A549 (cell line): ENCODE data around the gene SH3PXD2A. TPM values are rescaled to one million over a fixed set of nuclear protein-coding genes. Genes with fewer than 3 reads are reported as not detected.

Experiments used
- ATAC-seq, 2 experiments: fragments of 200-7000 bp in 1 of 2; fragments of >200 bp in 1 of 2; cut with Nextera tagmentation in 1 of 2; cut with Tn5 transposase in 1 of 2; 3 replicates each; pipeline versions ENCODE4 v1.8.0 to v1.9.1; 2018 to 2020; ENCODE audit warnings: mild to moderate bottlenecking in 1 of 2, moderate library complexity in 1 of 2
- CTCF ChIA-PET: fragments of 300-600 bp; sonication (Branson Sonifier 250); formaldehyde crosslinking; extraction: SDS; loops from one replicate; lab custom pipeline; 2021; ENCODE audit warnings: antibody characterized with exemption, inconsistent platforms; lab: Yijun Ruan, JAX
- POLR2A ChIA-PET: fragments of 350-600 bp; formaldehyde crosslinking; extraction: SDS; loops from one replicate; lab custom pipeline; 2021; ENCODE audit warnings: antibody characterized with exemption, inconsistent platforms; lab: Yijun Ruan, JAX
- DNase-seq, 2 experiments: peaks; one replicate each; pipeline versions ENCODE4 v3.0.0 to v3.0.0-alpha.2; 2011 to 2016; ENCODE audit warnings: low read depth in 1 of 2, low spot score in 1 of 2
- FAIRE-seq: peaks from 2 replicates; lab custom pipeline; 2011; peaks lifted over from hg19 to GRCh38; lab: Jason Lieb, UNC
- H3K27ac ChIP-seq, 2 experiments: fragments of >200 bp; sonication (Bioruptor Twin); formaldehyde crosslinking; 3 replicates each; pipeline ENCODE4 v1.5.1; 2016 to 2017
- H3K4me1 ChIP-seq: fragments of >200 bp; sonication (Bioruptor Twin); formaldehyde crosslinking; 3 replicates; pipeline ENCODE4 v1.6.1; 2016
- H3K4me2 ChIP-seq: fragments of >200 bp; sonication (Bioruptor Twin); formaldehyde crosslinking; 3 replicates; pipeline ENCODE4 v1.6.1; 2016
- H3K4me3 ChIP-seq: fragments of >200 bp; sonication (Bioruptor Twin); formaldehyde crosslinking; 3 replicates; pipeline ENCODE4 v1.5.1; 2016
- H3K9me3 ChIP-seq: fragments of >200 bp; sonication (Bioruptor Twin); formaldehyde crosslinking; 3 replicates; pipeline ENCODE4 v1.6.1; 2016
- CEBPB ChIP-seq, 2 experiments: fragments of >200 bp in 1 of 2; sonication (Bioruptor Twin) in 1 of 2; formaldehyde crosslinking in 1 of 2; IDR thresholded peaks; 2 replicates each; pipeline ENCODE4 v1.6.1; 2012 to 2016
- CHD2 ChIP-seq: fragments of 150-350 bp; IDR thresholded peaks from 2 replicates; pipeline ENCODE4 v1.6.1; 2014; ENCODE audit warnings: low read length; ENCODE audit not compliant: partially characterized antibody
- EHF ChIP-seq: fragments of 250-450 bp; sonication (Bioruptor Pico); IDR thresholded peaks from 2 replicates; pipeline ENCODE4 v1.5.0; 2020; ENCODE audit warnings: mild to moderate bottlenecking
- EP300 ChIP-seq, 2 experiments: fragments of >200 bp; sonication (Bioruptor Twin); formaldehyde crosslinking; IDR thresholded peaks; 2 replicates in 1 of 2; 3 replicates in 1 of 2; pipeline ENCODE4 v1.6.1; 2016 to 2017
- FOSL2 ChIP-seq, 2 experiments: fragments of 450-650 bp in 1 of 2; fragments of >200 bp in 1 of 2; sonication (Bioruptor Twin) in 1 of 2; formaldehyde crosslinking; IDR thresholded peaks; 2 replicates each; pipeline versions ENCODE4 v1.5.0 to v1.6.1; 2016 to 2020; ENCODE audit warnings: mild to moderate bottlenecking in 1 of 2, moderate library complexity in 1 of 2
- MYC ChIP-seq: IDR thresholded peaks from 2 replicates; pipeline ENCODE4 v1.6.1; 2012; ENCODE audit warnings: mild to moderate bottlenecking, inconsistent platforms, low read length, improper control_type of control experiment, borderline replicate concordance
- NPAS2 ChIP-seq: fragments of 250-450 bp; sonication (Bioruptor Pico); IDR thresholded peaks from 2 replicates; pipeline ENCODE4 v1.8.0; 2022; ENCODE audit warnings: mild to moderate bottlenecking, moderate library complexity, borderline replicate concordance
- POLR2A ChIP-seq: IDR thresholded peaks from 2 replicates; pipeline ENCODE4 v1.6.1; 2012; ENCODE audit warnings: mild to moderate bottlenecking, low read length
- RAD21 ChIP-seq, 2 experiments: fragments of >200 bp in 1 of 2; sonication (Bioruptor Twin) in 1 of 2; formaldehyde crosslinking in 1 of 2; IDR thresholded peaks in 1 of 2; conservative IDR thresholded peaks in 1 of 2; 2 replicates in 1 of 2; 3 replicates in 1 of 2; pipeline ENCODE4 v1.6.1; 2012 to 2018; ENCODE audit warnings: inconsistent platforms in 1 of 2
- WGBS: methylation state at CpG from one replicate; pipeline ENCODE4 v1.1.6; 2017; ENCODE audit errors: missing lambda C conversion rate; 5-methylcytosine and 5-hydroxymethylcytosine counted together
- polyA plus RNA-seq, 4 experiments: library from polyadenylated mRNA; depleted of rRNA in 3 of 4; stranded (reverse); fragments of >200 nt; fragmentation: RNase III in 1 of 4; extraction: RNeasy Plus Mini Kit Qiagen cat#74134 plus additional on column Dnase treatment in 1 of 4; gene quantifications; 2 replicates in 3 of 4; 3 replicates in 1 of 4; pipeline ENCODE4 v1.2.3, GENCODE V29; 2011 to 2017
- TF ChIP-seq, protein P1 (sequence below): IDR thresholded peaks from 2 replicates; pipeline ENCODE4 v1.6.1; 2012; ENCODE audit warnings: low read depth, borderline replicate concordance
- TF ChIP-seq, protein P2 (sequence below): fragments of 200-600 bp; sonication (generic); IDR thresholded peaks from 2 replicates; pipeline ENCODE4 v1.6.1; 2016; ENCODE audit warnings: antibody characterized with exemption, mild to moderate bottlenecking, moderate library complexity

SH3PXD2A gene
- polyA plus RNA-seq, 2 of the 4 experiments (the other 2 are of a cell fraction) = 2.4 to 3.9 TPM

DNA sequence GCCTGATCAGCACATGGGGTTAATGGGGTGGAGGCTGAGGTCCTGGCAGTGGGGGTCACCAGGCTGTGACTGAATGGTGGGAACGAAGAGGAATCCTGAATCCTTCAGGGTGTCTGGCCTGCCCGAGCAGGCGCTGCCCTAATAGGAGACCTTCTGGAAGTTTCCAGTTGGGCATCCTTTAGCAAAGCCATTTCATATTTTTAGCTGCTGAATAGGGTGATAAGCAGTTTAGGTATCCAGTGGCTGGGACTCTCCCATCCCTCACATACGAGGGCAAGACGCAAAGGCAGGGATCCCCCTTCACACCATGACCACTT, 159.3 kb downstream of the SH3PXD2A start:
- CTCF ChIA-PET = interaction anchor here (1.0 to 5.4 kb wide), 10 partner anchors 10 to 426 kb away, joined by 3 to 53 read pairs (median 4); partner anchors contain the start of gene SFR1
- Histone ChIP-seq H3K9me3 (no peaks in the 10 kb centered on the region), H3K4me1 (peaks cover 61% of the 10 kb centered on the region), H3K4me2 (peak overlapping the region; percentile 77), H3K4me3 (no peak overlapping the region)
- ATAC-seq (no peak), DNase-seq (no peak)
- 79% methylated on average over 5 of the region's 5 CpGs for WGBS
- TF ChIP-seq, protein P1, sequence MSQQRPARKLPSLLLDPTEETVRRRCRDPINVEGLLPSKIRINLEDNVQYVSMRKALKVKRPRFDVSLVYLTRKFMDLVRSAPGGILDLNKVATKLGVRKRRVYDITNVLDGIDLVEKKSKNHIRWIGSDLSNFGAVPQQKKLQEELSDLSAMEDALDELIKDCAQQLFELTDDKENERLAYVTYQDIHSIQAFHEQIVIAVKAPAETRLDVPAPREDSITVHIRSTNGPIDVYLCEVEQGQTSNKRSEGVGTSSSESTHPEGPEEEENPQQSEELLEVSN = peak; percentile 14; the same call in 1 of the 2 replicates
- TF ChIP-seq EHF = no peak
- TF ChIP-seq, all 56 proteins: peak for 1
- POLR2A ChIA-PET = interaction anchor here (0.9 to 1.0 kb wide), 2 partner anchors 10 kb away, joined by 3 to 4 read pairs; no protein-coding TSS in a partner anchor
- FAIRE-seq = no peak
- peak overlapping the region; percentile 90 to 91 for H3K27ac ChIP-seq

DNA sequence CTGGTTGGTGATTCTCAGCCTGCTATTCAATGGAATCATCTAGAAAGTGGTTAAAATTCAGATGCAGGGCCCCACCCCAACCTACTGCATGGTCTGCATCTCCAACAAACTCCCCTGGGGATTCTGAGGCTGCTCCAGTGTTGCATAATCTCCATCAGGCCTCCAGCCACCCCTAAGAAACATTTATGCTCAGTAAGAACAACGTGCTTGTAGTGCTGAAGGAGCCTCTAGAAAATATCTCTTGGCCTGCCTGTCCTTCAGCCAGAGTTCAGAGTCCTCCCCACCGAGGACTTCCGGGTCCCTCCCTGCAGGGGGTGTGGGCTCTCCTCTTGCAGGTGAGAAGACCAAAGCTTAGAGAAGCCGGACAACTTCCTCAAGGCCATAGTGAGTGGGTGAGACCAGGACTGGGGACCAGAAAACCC, 159.8 kb downstream of the SH3PXD2A start:
- WGBS = 75% methylated on average over 4 of the region's 4 CpGs
- no peak for ATAC-seq
- peak overlapping the region; percentile 77 for H3K4me2 ChIP-seq
- no peak for DNase-seq
- ChIA-PET CTCF (interaction anchor here (1.3 to 5.4 kb wide), 9 partner anchors 9 to 159 kb away, joined by 4 to 53 read pairs (median 6); no protein-coding TSS in a partner anchor), POLR2A (no interaction called here)
- no peaks in the 10 kb centered on the region for H3K9me3 ChIP-seq
- FAIRE-seq = no peak
- TF ChIP-seq RAD21 (conservative IDR thresholded peaks at IDR 0.05 in 1 of 2, IDR thresholded peaks at IDR 0.05 in 1 of 2) (no peak), MYC (no peak), NPAS2 (no peak), CEBPB (IDR thresholded peaks at IDR 0.05) (peak in 1 of 2 experiments; percentile 61; a peak in 1 of 4 replicates), CHD2 (no peak)
- H3K4me3 ChIP-seq = no peak overlapping the region
- H3K4me1 ChIP-seq = peaks cover 61% of the 10 kb centered on the region
- peak overlapping the region; percentile 90 to 91 for H3K27ac ChIP-seq

DNA sequence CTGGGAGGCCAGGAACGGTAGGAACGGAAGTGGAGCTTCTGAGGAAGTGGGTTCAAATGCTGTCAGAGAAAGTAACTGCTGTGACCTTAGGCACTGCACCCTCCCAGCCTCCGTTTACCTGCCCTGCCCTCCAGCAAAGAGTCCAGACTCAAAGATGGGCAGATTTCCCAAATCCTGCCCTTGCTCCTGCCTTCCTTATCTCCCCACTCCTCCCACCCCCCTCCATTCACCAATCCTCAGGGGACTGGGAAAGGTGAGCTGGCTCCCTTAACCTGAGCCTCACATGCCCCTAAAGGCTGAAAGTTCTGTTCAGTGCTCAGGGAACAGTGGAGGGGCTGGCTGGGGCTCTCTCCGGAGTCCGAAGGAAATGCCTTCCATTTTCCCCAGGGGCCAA, 161.6 kb downstream of the SH3PXD2A start:
- H3K4me3 ChIP-seq = peak overlapping the region; percentile 47; the same call in 1 of the 3 replicates
- CTCF ChIA-PET = interaction anchor here (0.9 to 4.0 kb wide), 3 partner anchors 7 to 101 kb away, joined by 3 to 38 read pairs (median 19); no protein-coding TSS in a partner anchor
- POLR2A ChIA-PET = no interaction called here
- no peak for DNase-seq
- no peak for ATAC-seq
- H3K9me3 ChIP-seq = no peaks in the 10 kb centered on the region
- FAIRE-seq = no peak
- H3K4me1 ChIP-seq = peaks cover 64% of the 10 kb centered on the region
- 62% methylated on average over 5 of the region's 5 CpGs for WGBS
- peak overlapping the region; percentile 67 to 91; a peak in 4 of 6 replicates for H3K27ac ChIP-seq
- H3K4me2 ChIP-seq = peak overlapping the region; percentile 95
- no peak for TF ChIP-seq EP300 (IDR thresholded peaks at IDR 0.05)
- TF ChIP-seq, all 56 proteins: peak for 0

DNA sequence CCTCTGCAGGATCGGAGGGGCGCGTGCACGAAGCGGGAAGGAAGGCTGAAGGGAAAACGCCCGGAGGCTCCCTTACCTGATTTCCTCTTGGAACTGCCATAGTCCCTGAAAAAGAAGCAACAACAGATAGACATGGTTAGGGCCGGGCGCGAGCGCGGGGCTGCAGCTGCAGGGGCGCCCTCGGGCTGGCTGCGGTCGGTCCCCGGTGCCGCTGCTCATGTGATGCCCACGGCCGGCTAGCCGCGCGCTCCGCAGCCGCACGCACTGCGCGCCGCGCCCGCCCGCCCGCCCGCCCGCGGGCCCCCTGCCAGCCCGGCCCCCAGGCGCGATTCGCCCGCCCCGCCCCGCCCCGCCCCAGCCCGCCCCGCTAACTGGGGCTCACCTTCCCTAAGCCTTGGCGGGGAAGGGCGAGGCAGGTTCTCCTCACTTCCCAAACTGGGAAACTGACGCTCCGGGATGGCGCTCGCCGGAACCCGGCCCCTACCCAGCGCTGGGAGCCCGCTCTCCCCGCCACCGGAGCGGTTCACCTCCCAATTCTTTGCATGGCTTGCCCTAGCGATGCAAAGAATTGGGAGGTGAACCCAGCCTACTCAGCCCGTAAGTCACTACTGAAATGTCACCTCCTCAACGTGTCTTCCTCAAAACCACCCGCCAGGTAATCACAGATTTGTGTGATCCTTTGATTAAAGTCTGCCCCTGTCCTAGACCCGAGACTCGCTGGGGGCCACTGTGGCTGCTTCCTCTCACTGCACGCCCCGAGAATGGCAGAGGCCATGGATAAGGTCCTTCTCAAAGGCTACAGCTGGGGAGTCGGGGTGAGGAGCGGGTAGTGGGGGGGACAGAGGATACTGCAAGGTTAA, 162.2 kb downstream of the SH3PXD2A start:
- ATAC-seq = peak; percentile 9 to 19; a peak in 3 of 6 replicates
- H3K4me3 ChIP-seq = peak overlapping the region; percentile 47
- WGBS = 23% methylated on average over 33 of the region's 69 CpGs
- H3K4me1 ChIP-seq = peaks cover 70% of the 10 kb centered on the region
- TF ChIP-seq, protein P2, sequence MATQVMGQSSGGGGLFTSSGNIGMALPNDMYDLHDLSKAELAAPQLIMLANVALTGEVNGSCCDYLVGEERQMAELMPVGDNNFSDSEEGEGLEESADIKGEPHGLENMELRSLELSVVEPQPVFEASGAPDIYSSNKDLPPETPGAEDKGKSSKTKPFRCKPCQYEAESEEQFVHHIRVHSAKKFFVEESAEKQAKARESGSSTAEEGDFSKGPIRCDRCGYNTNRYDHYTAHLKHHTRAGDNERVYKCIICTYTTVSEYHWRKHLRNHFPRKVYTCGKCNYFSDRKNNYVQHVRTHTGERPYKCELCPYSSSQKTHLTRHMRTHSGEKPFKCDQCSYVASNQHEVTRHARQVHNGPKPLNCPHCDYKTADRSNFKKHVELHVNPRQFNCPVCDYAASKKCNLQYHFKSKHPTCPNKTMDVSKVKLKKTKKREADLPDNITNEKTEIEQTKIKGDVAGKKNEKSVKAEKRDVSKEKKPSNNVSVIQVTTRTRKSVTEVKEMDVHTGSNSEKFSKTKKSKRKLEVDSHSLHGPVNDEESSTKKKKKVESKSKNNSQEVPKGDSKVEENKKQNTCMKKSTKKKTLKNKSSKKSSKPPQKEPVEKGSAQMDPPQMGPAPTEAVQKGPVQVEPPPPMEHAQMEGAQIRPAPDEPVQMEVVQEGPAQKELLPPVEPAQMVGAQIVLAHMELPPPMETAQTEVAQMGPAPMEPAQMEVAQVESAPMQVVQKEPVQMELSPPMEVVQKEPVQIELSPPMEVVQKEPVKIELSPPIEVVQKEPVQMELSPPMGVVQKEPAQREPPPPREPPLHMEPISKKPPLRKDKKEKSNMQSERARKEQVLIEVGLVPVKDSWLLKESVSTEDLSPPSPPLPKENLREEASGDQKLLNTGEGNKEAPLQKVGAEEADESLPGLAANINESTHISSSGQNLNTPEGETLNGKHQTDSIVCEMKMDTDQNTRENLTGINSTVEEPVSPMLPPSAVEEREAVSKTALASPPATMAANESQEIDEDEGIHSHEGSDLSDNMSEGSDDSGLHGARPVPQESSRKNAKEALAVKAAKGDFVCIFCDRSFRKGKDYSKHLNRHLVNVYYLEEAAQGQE = no peak
- TF ChIP-seq FOSL2 (IDR thresholded peaks at IDR 0.05) (no peak), FOSL2 (CRISPR knock-in tag; IDR thresholded peaks at IDR 0.05) (no peak), POLR2A (0 out of 2 replicates have a peak, but pooled peaks have one; percentile 10)
- ChIA-PET POLR2A (no interaction called here), CTCF (interaction anchor here (0.9 to 4.0 kb wide), 2 partner anchors 95 to 100 kb away, joined by 3 to 19 read pairs; no protein-coding TSS in a partner anchor)
- H3K4me2 ChIP-seq = peak overlapping the region; percentile 95
- peak in 1 of 2 experiments; percentile 40 for DNase-seq
- no peaks in the 10 kb centered on the region for H3K9me3 ChIP-seq
- no peak for FAIRE-seq
- H3K27ac ChIP-seq = peak overlapping the region; percentile 67 to 91
